HT1080 (cell line): Measurements from ENCODE around the gene EFNA3. TPM values are rescaled to one million over a fixed set of nuclear protein-coding genes. Genes with fewer than 3 reads are reported as not detected.

Experiments
- DNase-seq: peaks from one replicate; pipeline ENCODE4 v3.0.0-alpha.2; 2015; ENCODE audit warnings: low read depth
- total RNA-seq: library from RNA; depleted of rRNA; stranded (reverse); fragments of >200 nt; shearing (Covaris generic); gene quantifications from 2 replicates; pipeline ENCODE4 v1.2.3, GENCODE V29; 2014

The EFNA3 gene
- total RNA-seq, 1 experiment from 2014 or later, result 7.0 TPM

DNA sequence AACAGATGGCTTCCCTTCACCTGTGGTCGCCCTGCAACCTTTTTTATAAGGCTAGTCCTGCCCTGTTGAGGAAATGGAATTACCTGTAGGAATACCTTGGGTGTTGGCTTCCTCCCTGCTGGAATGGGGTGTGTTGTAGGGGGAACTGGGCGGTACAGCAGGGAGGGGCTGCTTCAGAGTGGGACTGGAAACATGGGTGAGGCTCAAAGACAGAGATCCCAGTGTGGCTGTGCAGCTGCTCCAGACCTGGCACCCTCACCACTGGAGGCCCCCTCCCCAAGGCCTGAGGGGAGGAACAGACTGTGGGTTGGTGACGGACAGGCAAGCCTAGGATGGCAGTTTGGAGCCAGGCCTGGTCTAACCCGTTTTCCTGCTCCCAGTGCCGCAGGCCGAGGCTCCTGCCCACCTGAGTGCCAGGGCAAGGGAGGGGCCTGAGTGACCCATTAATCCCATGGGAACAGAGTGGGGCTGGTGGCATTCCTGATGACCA is 4.5 kb downstream of the EFNA3 start:
- no peak for DNase-seq

GRCh38 chr1:155083865-155084721 is 5.5 kb downstream of the EFNA3 start:
- DNase-seq, result peak; percentile 24

DNA sequence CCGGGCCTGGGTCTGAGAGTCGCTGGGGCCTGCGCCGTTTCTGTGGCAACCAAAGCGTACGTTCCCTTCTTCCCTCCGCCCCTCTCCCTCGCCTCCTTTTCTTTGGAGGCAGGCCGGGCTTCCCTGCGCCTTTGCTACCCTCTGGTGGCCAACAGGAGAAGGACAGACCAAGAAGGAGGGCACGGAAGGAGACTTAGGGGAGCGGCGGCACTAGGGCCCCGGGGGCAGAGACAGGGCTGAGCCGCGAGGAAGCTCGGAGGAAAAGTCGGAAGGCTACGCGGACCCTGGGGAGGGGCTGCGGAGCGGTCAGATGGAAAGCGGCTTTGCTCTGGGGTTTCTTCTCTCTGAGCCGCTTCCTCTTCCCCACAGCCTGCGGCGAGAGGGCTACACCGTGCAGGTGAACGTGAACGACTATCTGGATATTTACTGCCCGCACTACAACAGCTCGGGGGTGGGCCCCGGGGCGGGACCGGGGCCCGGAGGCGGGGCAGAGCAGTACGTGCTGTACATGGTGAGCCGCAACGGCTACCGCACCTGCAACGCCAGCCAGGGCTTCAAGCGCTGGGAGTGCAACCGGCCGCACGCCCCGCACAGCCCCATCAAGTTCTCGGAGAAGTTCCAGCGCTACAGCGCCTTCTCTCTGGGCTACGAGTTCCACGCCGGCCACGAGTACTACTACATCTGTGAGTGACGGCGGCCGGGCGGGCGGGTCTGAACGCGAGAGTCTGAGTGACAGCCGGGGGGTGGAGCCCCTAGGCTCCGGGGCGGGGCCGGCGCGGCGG is 6.3 kb downstream of the EFNA3 start:
- peak; percentile 92 for DNase-seq

DNA sequence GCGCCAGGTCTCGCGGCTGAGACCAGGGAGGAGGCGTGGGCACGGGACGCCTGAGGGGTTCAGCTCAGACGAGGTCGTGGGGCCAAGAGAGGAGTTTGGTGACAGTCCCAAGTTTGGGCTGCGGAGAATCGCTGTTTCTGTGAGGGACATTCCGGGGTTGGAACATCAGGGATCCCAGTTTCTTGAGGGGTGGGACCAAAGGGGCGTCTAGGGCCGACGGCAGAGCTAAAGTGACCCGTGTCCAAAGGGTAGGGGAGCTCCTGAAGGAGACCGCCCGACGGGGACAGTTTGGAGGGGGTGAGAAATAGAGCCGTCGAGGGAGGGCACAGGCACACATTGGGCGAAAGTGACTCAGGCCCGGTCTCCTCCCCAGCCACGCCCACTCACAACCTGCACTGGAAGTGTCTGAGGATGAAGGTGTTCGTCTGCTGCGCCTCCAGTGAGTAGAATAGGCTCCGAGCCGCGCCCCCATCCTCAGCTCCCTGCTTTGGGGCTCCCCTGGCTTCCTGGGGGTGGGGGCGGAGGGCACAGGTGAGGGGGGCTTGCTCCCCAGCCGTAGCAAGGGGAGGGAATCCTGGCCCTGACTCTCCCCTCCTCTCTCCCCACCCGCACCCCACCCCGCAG is 7.0 kb downstream of the EFNA3 start:
- peak; percentile 41 for DNase-seq

GRCh38 chr1:155086128-155086741 is 7.6 kb downstream of the EFNA3 start:
- DNase-seq, result peak; percentile 56

GRCh38 chr1:155086856-155087535 is 8.4 kb downstream of the EFNA3 start:
- DNase-seq, result no peak

GRCh38 chr1:155091071-155092051 is 12.7 kb downstream of the EFNA3 start:
- peak; percentile 53 for DNase-seq

GRCh38 chr1:155092131-155092530 is 13.5 kb downstream of the EFNA3 start:
- DNase-seq, result no peak

GRCh38 chr1:155092641-155093040 is 14.0 kb downstream of the EFNA3 start:
- DNase-seq, result no peak

GRCh38 chr1:155093911-155094621 is 15.4 kb downstream of the EFNA3 start:
- DNase-seq, result peak; percentile 48

GRCh38 chr1:155094622-155094948 is 15.9 kb downstream of the EFNA3 start:
- no peak for DNase-seq

DNA sequence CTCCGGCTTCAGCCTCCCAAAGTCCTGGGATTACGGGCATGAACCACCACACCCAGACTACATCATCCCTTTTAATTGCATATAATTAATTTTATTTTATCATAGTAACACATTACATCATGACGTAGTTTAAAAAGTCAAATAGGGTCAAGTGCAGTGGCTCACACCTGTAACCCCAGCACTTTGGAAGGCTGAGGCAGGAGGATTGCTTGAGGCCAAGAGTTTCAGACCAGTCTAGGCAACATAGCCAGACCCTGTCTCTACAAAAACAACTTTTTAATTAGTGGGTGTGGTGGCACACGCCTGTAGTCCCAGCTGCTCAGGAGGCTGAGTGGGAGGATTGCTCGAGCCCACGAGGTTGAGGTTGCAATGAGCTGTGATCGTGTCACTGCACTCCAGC is 20.7 kb downstream of the EFNA3 start:
- DNase-seq, result no peak

- no peak for DNase-seq
These were observed 24.7 kb downstream of the EFNA3 start for GRCh38 chr1:155103325-155103724.

GRCh38 chr1:155104605-155105534 is 26.2 kb downstream of the EFNA3 start:
- no peak for DNase-seq

DNA sequence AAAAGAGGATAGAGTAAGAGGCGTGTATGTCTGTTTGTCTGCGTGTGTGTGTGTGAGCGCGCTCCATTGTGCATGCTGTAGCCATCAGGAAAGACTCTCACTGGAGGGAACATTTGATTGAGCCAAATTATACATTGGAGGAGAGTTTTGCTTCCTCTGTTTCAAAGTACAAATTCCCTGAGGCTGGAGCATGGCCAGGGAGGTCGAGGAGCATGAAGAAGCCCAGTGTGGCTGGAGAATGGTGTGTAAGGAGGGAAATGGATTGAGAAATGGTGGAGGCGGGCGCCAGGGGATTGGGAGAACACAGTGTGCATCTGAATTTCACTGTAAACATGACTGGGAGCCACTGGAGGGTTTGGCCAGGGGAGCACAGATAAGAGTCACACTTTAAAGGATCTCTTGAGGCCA is 27.0 kb downstream of the EFNA3 start:
- no peak for DNase-seq

DNA sequence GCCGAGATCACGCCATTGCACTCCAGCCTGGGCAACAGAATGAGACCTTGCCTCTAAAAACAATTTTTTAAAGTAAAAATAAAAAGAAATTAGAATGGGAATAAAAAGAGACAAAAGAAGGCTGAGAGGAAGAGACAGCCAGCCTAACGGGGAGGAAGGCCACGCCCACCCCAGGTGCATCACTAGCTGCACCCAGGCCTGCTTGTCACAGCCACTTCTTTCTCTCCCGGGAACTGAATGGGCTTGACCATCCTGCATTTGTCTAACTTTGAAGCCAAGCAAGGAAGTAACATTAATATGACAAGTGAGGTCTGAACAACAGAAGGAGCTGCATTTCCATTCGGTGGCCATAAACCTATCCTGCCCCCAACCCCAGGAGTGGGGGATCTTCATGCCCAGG is 28.2 kb downstream of the EFNA3 start:
- DNase-seq, result no peak

DNA sequence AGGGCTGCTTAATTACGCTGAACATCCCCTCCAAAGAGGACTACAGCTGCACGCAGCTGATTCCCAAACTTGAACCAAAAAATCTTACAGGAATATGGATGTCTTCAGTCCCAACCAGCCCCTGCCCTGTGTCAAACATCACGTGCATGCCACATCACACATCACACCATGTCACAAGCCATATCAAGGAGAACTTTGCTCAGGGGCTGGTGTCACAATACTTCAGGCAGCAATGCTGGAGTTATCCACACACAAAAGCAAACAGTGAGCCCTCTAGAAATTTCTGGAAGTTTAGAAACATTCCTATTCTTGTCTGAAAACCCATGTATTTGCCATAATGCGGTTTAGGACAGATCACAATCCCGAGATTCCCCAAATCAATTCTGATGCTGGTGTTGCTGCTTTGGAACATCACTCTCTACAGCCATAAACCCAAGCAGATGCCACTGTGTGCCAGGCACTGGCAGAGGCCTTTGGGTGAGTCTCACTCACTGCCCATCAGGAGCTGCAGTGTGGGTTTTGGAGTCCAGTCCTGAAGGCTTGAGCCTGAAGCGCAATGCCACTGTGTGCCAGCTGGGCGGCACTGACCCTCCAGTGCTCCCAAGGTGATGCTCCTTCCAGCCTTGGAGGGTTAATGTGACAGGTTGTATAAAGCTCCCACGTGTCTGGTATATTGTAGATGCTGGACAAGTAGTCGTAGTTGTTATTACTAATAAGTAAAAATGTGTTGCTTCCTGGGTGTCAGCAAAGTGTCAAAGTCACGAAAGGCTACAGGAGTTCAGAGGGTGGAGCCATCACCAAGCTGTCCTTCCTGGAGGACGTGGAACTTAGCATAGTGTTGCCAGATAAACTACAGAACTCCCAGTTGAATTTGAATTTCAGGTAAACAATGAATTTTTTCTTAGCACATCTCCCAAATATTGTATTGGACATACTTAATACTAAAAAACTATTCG is 28.9 kb downstream of the EFNA3 start:
- no peak for DNase-seq
